Osteoblast (primary cell): ENCODE results near the gene CAMK4. TPM values are rescaled to one million over a fixed set of nuclear protein-coding genes. Genes with fewer than 3 reads are reported as not detected.
A peak's percentile ranks its signal among the peaks of the same experiment; 100 is the strongest.

ENCODE experiments used
- DNase-seq: peaks from one replicate; pipeline ENCODE4 v3.0.0; 2011; ENCODE audit warnings: low spot score, mixed read lengths; ENCODE audit not compliant: insufficient read length; ENCODE audit errors: missing footprints
- H2AFZ ChIP-seq: 2 replicates; pipeline ENCODE4 v1.6.0; 2011; ENCODE audit warnings: mild to moderate bottlenecking, low read length
- H3K27ac ChIP-seq: 2 replicates; pipeline ENCODE4 v1.5.1; 2011; ENCODE audit warnings: mild to moderate bottlenecking, low read depth, low read length, moderate library complexity
- H3K27me3 ChIP-seq: 2 replicates; pipeline ENCODE4 v1.6.0; 2012; ENCODE audit warnings: mild to moderate bottlenecking, control low read depth, inconsistent platforms, low read length, moderate library complexity; ENCODE audit not compliant: insufficient read depth
- H3K36me3 ChIP-seq: 2 replicates; pipeline ENCODE4 v1.5.1; 2011; ENCODE audit warnings: mild to moderate bottlenecking, low read length, control low read depth, moderate library complexity; ENCODE audit not compliant: insufficient read depth
- H3K4me1 ChIP-seq: 2 replicates; pipeline ENCODE4 v1.5.1; 2011; ENCODE audit warnings: mild to moderate bottlenecking, low read length, control low read depth, moderate library complexity; ENCODE audit not compliant: insufficient read depth
- H3K4me2 ChIP-seq: 2 replicates; pipeline ENCODE4 v1.6.0; 2011; ENCODE audit warnings: mild to moderate bottlenecking, low read length; ENCODE audit not compliant: insufficient read depth
- H3K4me3 ChIP-seq: fragments of 200-600 bp; sonication (generic); 3 replicates; pipeline ENCODE4 v1.5.1; 2012; ENCODE audit warnings: mild to moderate bottlenecking, low read length, inconsistent platforms; ENCODE audit not compliant: insufficient read depth
- H3K79me2 ChIP-seq: 2 replicates; pipeline ENCODE4 v1.6.0; 2012; ENCODE audit warnings: mild to moderate bottlenecking, low read length, control low read depth, inconsistent platforms; ENCODE audit not compliant: insufficient read depth
- H3K9me3 ChIP-seq: 2 replicates; pipeline ENCODE4 v1.5.1; 2011; ENCODE audit warnings: low read depth, low read length, control low read depth
- H4K20me1 ChIP-seq: 2 replicates; pipeline ENCODE4 v1.6.0; 2012; ENCODE audit warnings: mild to moderate bottlenecking, low read length, control low read depth; ENCODE audit not compliant: insufficient read depth
- CTCF ChIP-seq: IDR thresholded peaks from 2 replicates; pipeline ENCODE4 v1.5.1; 2011; ENCODE audit warnings: mild to moderate bottlenecking, low read depth, low read length, moderate library complexity; ENCODE audit errors: extremely low read depth
- total RNA-seq: library from RNA; depleted of rRNA; stranded (reverse); fragments of >200 nt; gene quantifications from 2 replicates; pipeline ENCODE4 v1.2.3, GENCODE V29; 2012

The CAMK4 gene
- total RNA-seq, 1 donor: 0.72 TPM

- H3K4me2 ChIP-seq: peak overlapping the region; percentile 28
- H3K27ac ChIP-seq: no peak overlapping the region
- no peak overlapping the region for H3K4me3 ChIP-seq
- H3K9me3 ChIP-seq: no peaks in the 10 kb centered on the region
- H2AFZ ChIP-seq: no peak overlapping the region
- no peak for TF ChIP-seq CTCF
- no peaks in the 10 kb centered on the region for H4K20me1 ChIP-seq
- H3K79me2 ChIP-seq: no peaks in the 10 kb centered on the region
- H3K36me3 ChIP-seq: no peaks in the 10 kb centered on the region
- DNase-seq: peak; percentile 48
- no peaks in the 10 kb centered on the region for H3K27me3 ChIP-seq
- peaks cover 4% of the 10 kb centered on the region for H3K4me1 ChIP-seq
Measured at GRCh38 chr5:111394586-111394985, 170.4 kb downstream of the CAMK4 start.

- DNase-seq: no peak
- Histone ChIP-seq H3K27me3 (no peaks in the 10 kb centered on the region), H3K27ac (no peak overlapping the region), H3K4me3 (no peak overlapping the region), H3K9me3 (no peaks in the 10 kb centered on the region), H2AFZ (no peak overlapping the region), H3K4me2 (no peak overlapping the region), H4K20me1 (no peaks in the 10 kb centered on the region), H3K79me2 (no peaks in the 10 kb centered on the region), H3K36me3 (no peaks in the 10 kb centered on the region), H3K4me1 (no peaks in the 10 kb centered on the region)
- TF ChIP-seq CTCF: no peak
Measured at GRCh38 chr5:111398013-111398412, 173.8 kb downstream of the CAMK4 start.

GRCh38 chr5:111399113-111399512 lies 174.9 kb downstream of the CAMK4 start:
- Histone ChIP-seq H3K4me2 (no peak overlapping the region), H3K79me2 (no peaks in the 10 kb centered on the region), H4K20me1 (no peaks in the 10 kb centered on the region), H3K27me3 (no peaks in the 10 kb centered on the region), H3K4me1 (no peaks in the 10 kb centered on the region), H2AFZ (no peak overlapping the region), H3K4me3 (no peak overlapping the region), H3K27ac (no peak overlapping the region), H3K9me3 (no peaks in the 10 kb centered on the region), H3K36me3 (no peaks in the 10 kb centered on the region)
- no peak for DNase-seq
- no peak for TF ChIP-seq CTCF

GRCh38 chr5:111401906-111402305 lies 177.7 kb downstream of the CAMK4 start:
- H4K20me1 ChIP-seq: no peaks in the 10 kb centered on the region
- no peaks in the 10 kb centered on the region for H3K27me3 ChIP-seq
- DNase-seq: peak; percentile 69
- no peaks in the 10 kb centered on the region for H3K4me1 ChIP-seq
- no peak overlapping the region for H3K4me2 ChIP-seq
- H3K79me2 ChIP-seq: no peaks in the 10 kb centered on the region
- peak overlapping the region; percentile 73 for H2AFZ ChIP-seq
- peak; percentile 28 for TF ChIP-seq CTCF
- H3K27ac ChIP-seq: no peak overlapping the region
- H3K9me3 ChIP-seq: no peaks in the 10 kb centered on the region
- H3K36me3 ChIP-seq: no peaks in the 10 kb centered on the region
- H3K4me3 ChIP-seq: no peak overlapping the region
